GM19043 (cell line): Measurements from ENCODE around the gene NLGN4X.

Experiments
- ATAC-seq: cut with Tn5 transposase; IDR thresholded peaks from one replicate; pipeline ENCODE4 v1.9.1; 2021; ENCODE audit warnings: low read depth; ENCODE audit not compliant: unreplicated experiment

The NLGN4X gene

GRCh38 chrX:6021316-6022091 lies 207.2 kb downstream of the NLGN4X start:
- no peak for ATAC-seq

GRCh38 chrX:6019076-6019475 lies 209.6 kb downstream of the NLGN4X start:
- no peak for ATAC-seq

- ATAC-seq = no peak
Measured at GRCh38 chrX:6015423-6015822, 213.2 kb downstream of the NLGN4X start.

- no peak for ATAC-seq
Measured at GRCh38 chrX:6012357-6012756, 216.3 kb downstream of the NLGN4X start.

GRCh38 chrX:6005856-6006255 lies 222.8 kb downstream of the NLGN4X start:
- no peak for ATAC-seq

GRCh38 chrX:6004529-6004928 lies 224.1 kb downstream of the NLGN4X start:
- ATAC-seq = no peak

GRCh38 chrX:6002056-6002455 lies 226.6 kb downstream of the NLGN4X start:
- no peak for ATAC-seq

GRCh38 chrX:5998901-5999300 lies 229.8 kb downstream of the NLGN4X start:
- ATAC-seq = no peak

GRCh38 chrX:5998456-5998855 lies 230.2 kb downstream of the NLGN4X start:
- no peak for ATAC-seq

GRCh38 chrX:5991393-5991792 lies 237.3 kb downstream of the NLGN4X start:
- ATAC-seq = no peak

- ATAC-seq = no peak
Measured at GRCh38 chrX:5979338-5979737, 249.3 kb downstream of the NLGN4X start.

- ATAC-seq = no peak
Measured at GRCh38 chrX:5976332-5976731, 252.3 kb downstream of the NLGN4X start.

GRCh38 chrX:5971300-5971699 lies 257.4 kb downstream of the NLGN4X start:
- no peak for ATAC-seq

- no peak for ATAC-seq
Measured at GRCh38 chrX:5965406-5965805, 263.3 kb downstream of the NLGN4X start.

GRCh38 chrX:5959286-5959685 lies 269.4 kb downstream of the NLGN4X start:
- no peak for ATAC-seq

- no peak for ATAC-seq
Measured at GRCh38 chrX:5958523-5958922, 270.1 kb downstream of the NLGN4X start.

GRCh38 chrX:5957506-5957905 lies 271.2 kb downstream of the NLGN4X start:
- ATAC-seq = no peak

GRCh38 chrX:5936438-5936837 lies 292.2 kb downstream of the NLGN4X start:
- no peak for ATAC-seq

GRCh38 chrX:5928224-5928623 lies 300.4 kb downstream of the NLGN4X start:
- ATAC-seq = no peak

GRCh38 chrX:5916945-5917344 lies 311.7 kb downstream of the NLGN4X start:
- ATAC-seq = no peak

GRCh38 chrX:5915783-5916182 lies 312.9 kb downstream of the NLGN4X start:
- no peak for ATAC-seq

- ATAC-seq = no peak
Measured at GRCh38 chrX:5907207-5907606, 321.5 kb downstream of the NLGN4X start.
